ENCODE data around the gene KRT73. TPM values are rescaled to one million over a fixed set of nuclear protein-coding genes. Genes with fewer than 3 reads are reported as not detected.

KRT73 gene
- total and polyA plus RNA-seq, 4 donors: not detected

DNA sequence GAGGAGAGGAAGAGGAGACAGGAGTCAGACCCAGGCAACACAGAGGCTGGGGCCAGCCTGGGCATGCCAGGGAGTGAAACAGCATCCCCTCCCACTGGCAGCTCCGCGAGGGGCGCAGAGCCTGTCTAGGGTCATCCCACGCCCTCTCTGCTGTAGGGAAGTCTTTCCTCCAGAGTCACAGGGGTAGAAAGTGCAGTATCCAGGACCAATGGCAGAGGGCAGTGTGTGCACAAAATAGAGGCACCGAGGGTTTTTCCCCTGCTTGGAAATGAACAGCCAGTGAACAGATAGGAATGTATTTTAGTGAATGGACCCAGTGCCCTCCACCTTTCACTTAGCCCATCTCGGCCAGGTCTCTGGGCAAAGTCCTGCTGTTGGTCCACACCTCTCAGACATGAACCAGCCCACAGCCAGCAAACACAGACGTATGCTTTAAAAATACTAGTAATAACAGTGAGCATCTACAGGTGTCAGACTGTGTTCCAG lies 35.3 kb downstream of the KRT73 start:
- WGBS: 7% methylated on average over 7 of the region's 7 CpGs

More for the DNA sequence above, 35.3 kb downstream of the KRT73 start:
- peak overlapping the region in 1 of 2 donors; percentile 18 for H3K27ac ChIP-seq (ENCODE audit: low read depth in 1 of 2, low read length in 2 of 2)
- H3K27me3 ChIP-seq (ENCODE audit: control insufficient read depth in 4 of 4, insufficient read depth in 4 of 4, low read length in 3 of 4): no peaks in the 10 kb centered on the region
- peaks cover 0 to 11% (median 4%) of the 10 kb centered on the region in 4 donors for H3K4me1 ChIP-seq (ENCODE audit: control insufficient read depth in 4 of 4, insufficient read depth in 4 of 4, low read length in 3 of 4)
- no peaks in the 10 kb centered on the region for H3K36me3 ChIP-seq (ENCODE audit: control insufficient read depth in 4 of 4, insufficient read depth in 3 of 4, low read depth in 1 of 4, low read length in 3 of 4)
- TF ChIP-seq, protein P1, sequence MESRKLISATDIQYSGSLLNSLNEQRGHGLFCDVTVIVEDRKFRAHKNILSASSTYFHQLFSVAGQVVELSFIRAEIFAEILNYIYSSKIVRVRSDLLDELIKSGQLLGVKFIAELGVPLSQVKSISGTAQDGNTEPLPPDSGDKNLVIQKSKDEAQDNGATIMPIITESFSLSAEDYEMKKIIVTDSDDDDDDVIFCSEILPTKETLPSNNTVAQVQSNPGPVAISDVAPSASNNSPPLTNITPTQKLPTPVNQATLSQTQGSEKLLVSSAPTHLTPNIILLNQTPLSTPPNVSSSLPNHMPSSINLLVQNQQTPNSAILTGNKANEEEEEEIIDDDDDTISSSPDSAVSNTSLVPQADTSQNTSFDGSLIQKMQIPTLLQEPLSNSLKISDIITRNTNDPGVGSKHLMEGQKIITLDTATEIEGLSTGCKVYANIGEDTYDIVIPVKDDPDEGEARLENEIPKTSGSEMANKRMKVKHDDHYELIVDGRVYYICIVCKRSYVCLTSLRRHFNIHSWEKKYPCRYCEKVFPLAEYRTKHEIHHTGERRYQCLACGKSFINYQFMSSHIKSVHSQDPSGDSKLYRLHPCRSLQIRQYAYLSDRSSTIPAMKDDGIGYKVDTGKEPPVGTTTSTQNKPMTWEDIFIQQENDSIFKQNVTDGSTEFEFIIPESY (IDR thresholded peaks at IDR 0.05): no peak
- TF ChIP-seq YY1 (IDR thresholded peaks at IDR 0.05) (no peak), GABPA (IDR thresholded peaks at IDR 0.05 in 1 of 2, conservative IDR thresholded peaks at IDR 0.05 in 1 of 2) (no peak), TAF1 (conservative IDR thresholded peaks at IDR 0.05) (no peak), NR2F2 (IDR thresholded peaks at IDR 0.05) (peak; percentile 19), HNF4A (conservative IDR thresholded peaks at IDR 0.05) (peak; percentile 94), RAD21 (IDR thresholded peaks at IDR 0.05) (peak; percentile 93 to 94), JUND (IDR thresholded peaks at IDR 0.05) (peak in 1 of 2 donors; percentile 44), HNF4G (IDR thresholded peaks at IDR 0.05) (peak; percentile 79), FOXA1 (IDR thresholded peaks at IDR 0.05) (no peak), EGR1 (IDR thresholded peaks at IDR 0.05; ENCODE audit: low read depth in 2 of 2) (no peak), RXRA (IDR thresholded peaks at IDR 0.05) (peak; percentile 56 to 75), FOXA2 (IDR thresholded peaks at IDR 0.05) (no peak), SP1 (IDR thresholded peaks at IDR 0.05) (peak; percentile 69)
- TF ChIP-seq, protein P2, sequence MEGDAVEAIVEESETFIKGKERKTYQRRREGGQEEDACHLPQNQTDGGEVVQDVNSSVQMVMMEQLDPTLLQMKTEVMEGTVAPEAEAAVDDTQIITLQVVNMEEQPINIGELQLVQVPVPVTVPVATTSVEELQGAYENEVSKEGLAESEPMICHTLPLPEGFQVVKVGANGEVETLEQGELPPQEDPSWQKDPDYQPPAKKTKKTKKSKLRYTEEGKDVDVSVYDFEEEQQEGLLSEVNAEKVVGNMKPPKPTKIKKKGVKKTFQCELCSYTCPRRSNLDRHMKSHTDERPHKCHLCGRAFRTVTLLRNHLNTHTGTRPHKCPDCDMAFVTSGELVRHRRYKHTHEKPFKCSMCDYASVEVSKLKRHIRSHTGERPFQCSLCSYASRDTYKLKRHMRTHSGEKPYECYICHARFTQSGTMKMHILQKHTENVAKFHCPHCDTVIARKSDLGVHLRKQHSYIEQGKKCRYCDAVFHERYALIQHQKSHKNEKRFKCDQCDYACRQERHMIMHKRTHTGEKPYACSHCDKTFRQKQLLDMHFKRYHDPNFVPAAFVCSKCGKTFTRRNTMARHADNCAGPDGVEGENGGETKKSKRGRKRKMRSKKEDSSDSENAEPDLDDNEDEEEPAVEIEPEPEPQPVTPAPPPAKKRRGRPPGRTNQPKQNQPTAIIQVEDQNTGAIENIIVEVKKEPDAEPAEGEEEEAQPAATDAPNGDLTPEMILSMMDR (IDR thresholded peaks at IDR 0.05; ENCODE audit: low read depth, low read length, missing input control): peak; percentile 84
- TF ChIP-seq, protein P3, sequence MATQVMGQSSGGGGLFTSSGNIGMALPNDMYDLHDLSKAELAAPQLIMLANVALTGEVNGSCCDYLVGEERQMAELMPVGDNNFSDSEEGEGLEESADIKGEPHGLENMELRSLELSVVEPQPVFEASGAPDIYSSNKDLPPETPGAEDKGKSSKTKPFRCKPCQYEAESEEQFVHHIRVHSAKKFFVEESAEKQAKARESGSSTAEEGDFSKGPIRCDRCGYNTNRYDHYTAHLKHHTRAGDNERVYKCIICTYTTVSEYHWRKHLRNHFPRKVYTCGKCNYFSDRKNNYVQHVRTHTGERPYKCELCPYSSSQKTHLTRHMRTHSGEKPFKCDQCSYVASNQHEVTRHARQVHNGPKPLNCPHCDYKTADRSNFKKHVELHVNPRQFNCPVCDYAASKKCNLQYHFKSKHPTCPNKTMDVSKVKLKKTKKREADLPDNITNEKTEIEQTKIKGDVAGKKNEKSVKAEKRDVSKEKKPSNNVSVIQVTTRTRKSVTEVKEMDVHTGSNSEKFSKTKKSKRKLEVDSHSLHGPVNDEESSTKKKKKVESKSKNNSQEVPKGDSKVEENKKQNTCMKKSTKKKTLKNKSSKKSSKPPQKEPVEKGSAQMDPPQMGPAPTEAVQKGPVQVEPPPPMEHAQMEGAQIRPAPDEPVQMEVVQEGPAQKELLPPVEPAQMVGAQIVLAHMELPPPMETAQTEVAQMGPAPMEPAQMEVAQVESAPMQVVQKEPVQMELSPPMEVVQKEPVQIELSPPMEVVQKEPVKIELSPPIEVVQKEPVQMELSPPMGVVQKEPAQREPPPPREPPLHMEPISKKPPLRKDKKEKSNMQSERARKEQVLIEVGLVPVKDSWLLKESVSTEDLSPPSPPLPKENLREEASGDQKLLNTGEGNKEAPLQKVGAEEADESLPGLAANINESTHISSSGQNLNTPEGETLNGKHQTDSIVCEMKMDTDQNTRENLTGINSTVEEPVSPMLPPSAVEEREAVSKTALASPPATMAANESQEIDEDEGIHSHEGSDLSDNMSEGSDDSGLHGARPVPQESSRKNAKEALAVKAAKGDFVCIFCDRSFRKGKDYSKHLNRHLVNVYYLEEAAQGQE (IDR thresholded peaks at IDR 0.05): peak; percentile 48
- TF ChIP-seq, protein P4, sequence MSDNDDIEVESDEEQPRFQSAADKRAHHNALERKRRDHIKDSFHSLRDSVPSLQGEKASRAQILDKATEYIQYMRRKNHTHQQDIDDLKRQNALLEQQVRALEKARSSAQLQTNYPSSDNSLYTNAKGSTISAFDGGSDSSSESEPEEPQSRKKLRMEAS (IDR thresholded peaks at IDR 0.05): no peak
- TF ChIP-seq, protein P5, sequence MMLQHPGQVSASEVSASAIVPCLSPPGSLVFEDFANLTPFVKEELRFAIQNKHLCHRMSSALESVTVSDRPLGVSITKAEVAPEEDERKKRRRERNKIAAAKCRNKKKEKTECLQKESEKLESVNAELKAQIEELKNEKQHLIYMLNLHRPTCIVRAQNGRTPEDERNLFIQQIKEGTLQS (IDR thresholded peaks at IDR 0.05): no peak
- no peak overlapping the region for H3K4me3 ChIP-seq (ENCODE audit: low read depth in 1 of 3, low read length in 3 of 3)
- H3K9ac ChIP-seq (ENCODE audit: low read depth in 1 of 2, low read length in 2 of 2): no peak overlapping the region
- peak; percentile 75 for DNase-seq (ENCODE audit: low spot score)
- no peaks in the 10 kb centered on the region for H3K9me3 ChIP-seq (ENCODE audit: control insufficient read depth in 4 of 4, low read length in 3 of 4)
